Gastrocnemius medialis (tissue), 4 donors: ENCODE results near the gene HNRNPU.

ENCODE experiments used
- POLR2A ChIP-seq, 2 donors: fragments of 450-650 bp; IDR thresholded peaks; one replicate each; pipeline ENCODE4 v1.6.1; 2017; ENCODE audit warnings: antibody characterized with exemption in 2 of 2, mild to moderate bottlenecking in 2 of 2, moderate library complexity in 2 of 2
- TF ChIP-seq, protein P1 (sequence below), 5 experiments: fragments of 450-650 bp in 3 of 5; fragments of 200-600 bp in 2 of 5; sonication (generic) in 2 of 5; IDR thresholded peaks in 4 of 5; conservative IDR thresholded peaks in 1 of 5; 1 replicate in 4 of 5; 2 replicates in 1 of 5; pipeline ENCODE4 v1.5.1; 2016 to 2019; ENCODE audit warnings: antibody characterized with exemption in 5 of 5, mild to moderate bottlenecking in 3 of 5, moderate library complexity in 3 of 5

GRCh38 chr1:244840219-244840794 lies 24.0 kb downstream of the HNRNPU start:
- TF ChIP-seq, protein P1, sequence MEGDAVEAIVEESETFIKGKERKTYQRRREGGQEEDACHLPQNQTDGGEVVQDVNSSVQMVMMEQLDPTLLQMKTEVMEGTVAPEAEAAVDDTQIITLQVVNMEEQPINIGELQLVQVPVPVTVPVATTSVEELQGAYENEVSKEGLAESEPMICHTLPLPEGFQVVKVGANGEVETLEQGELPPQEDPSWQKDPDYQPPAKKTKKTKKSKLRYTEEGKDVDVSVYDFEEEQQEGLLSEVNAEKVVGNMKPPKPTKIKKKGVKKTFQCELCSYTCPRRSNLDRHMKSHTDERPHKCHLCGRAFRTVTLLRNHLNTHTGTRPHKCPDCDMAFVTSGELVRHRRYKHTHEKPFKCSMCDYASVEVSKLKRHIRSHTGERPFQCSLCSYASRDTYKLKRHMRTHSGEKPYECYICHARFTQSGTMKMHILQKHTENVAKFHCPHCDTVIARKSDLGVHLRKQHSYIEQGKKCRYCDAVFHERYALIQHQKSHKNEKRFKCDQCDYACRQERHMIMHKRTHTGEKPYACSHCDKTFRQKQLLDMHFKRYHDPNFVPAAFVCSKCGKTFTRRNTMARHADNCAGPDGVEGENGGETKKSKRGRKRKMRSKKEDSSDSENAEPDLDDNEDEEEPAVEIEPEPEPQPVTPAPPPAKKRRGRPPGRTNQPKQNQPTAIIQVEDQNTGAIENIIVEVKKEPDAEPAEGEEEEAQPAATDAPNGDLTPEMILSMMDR (IDR thresholded peaks at IDR 0.05 in 4 of 5, conservative IDR thresholded peaks at IDR 0.05 in 1 of 5), result no peak
- no peak for TF ChIP-seq POLR2A (IDR thresholded peaks at IDR 0.05)
